ENCODE measurements around the gene MFSD2B. TPM values are rescaled to one million over a fixed set of nuclear protein-coding genes. Genes with fewer than 3 reads are reported as not detected.

Gene MFSD2B
- total RNA-seq, 1 experiment from 2014 or later: 0.39 TPM

GRCh38 chr2:24046599-24046929, 36.7 kb downstream of the MFSD2B start:
- Histone ChIP-seq H3K9ac (ENCODE audit: low read length) (peak overlapping the region; percentile 76), H3K4me3 (replicated peaks in 1 of 2; ENCODE audit: low read depth in 1 of 2, low read length in 2 of 2) (peak overlapping the region; percentile 86 to 93), H4K20me1 (ENCODE audit: insufficient read depth) (no peaks in the 10 kb centered on the region), H3K9me3 (ENCODE audit: control insufficient read depth in 1 of 2, insufficient read depth in 1 of 2, low read depth in 1 of 2, low read length in 2 of 2) (no peaks in the 10 kb centered on the region), H3K27me3 (ENCODE audit: insufficient read depth, low read length) (no peaks in the 10 kb centered on the region), H3K9me2 (ENCODE audit: insufficient read depth) (no peaks in the 10 kb centered on the region), H2AFZ (ENCODE audit: low read depth, low read length, poor library complexity, severe bottlenecking) (no peak overlapping the region), H3K27ac (ENCODE audit: low read depth, low read length) (no peak overlapping the region), H3K79me2 (ENCODE audit: insufficient read depth, low read length) (peaks cover 28% of the 10 kb centered on the region), H3K4me1 (ENCODE audit: control insufficient read depth in 1 of 2, insufficient read depth in 2 of 2, low read length in 2 of 2) (peaks cover 13 to 30% of the 10 kb centered on the region in 2 experiments), H3K36me3 (ENCODE audit: control insufficient read depth in 1 of 2, insufficient read depth in 2 of 2, low read length in 2 of 2) (no peaks in the 10 kb centered on the region), H3K4me2 (ENCODE audit: low read length) (peak overlapping the region; percentile 90)
- no TSS peak for BruUV-seq (replicated peaks)
- no peak for ATAC-seq
- intact Hi-C loops (cut with micrococcal nuclease): no loop called here
- ChIA-PET POLR2A (interaction anchor here (1.5 to 1.6 kb wide), 3 partner anchors 10 to 38 kb away, joined by 7 to 32 read pairs (median 13); partner anchors contain the start of genes SF3B6 and TP53I3), RAD21 (ENCODE audit: low non-redundant PET in 1 of 2, low total read pairs in 2 of 2, uncharacterized antibody in 2 of 2, unreplicated experiment in 2 of 2) (no interaction called here), CTCF (interaction anchor here (1.6 kb wide), 1 partner anchor 222 kb away, joined by 8 read pairs; no protein-coding TSS in a partner anchor)
- DNase-seq (ENCODE audit: low read depth, low spot score): no peak
- TF ChIP-seq REST (IDR thresholded peaks at IDR 0.05; ENCODE audit: low read depth): no peak
- TF ChIP-seq EGR1 (IDR thresholded peaks at IDR 0.05; ENCODE audit: low read depth): no peak
- no peak for TF ChIP-seq ZFX (IDR thresholded peaks at IDR 0.05)
- TF ChIP-seq ELF1 (IDR thresholded peaks at IDR 0.05; ENCODE audit: borderline replicate concordance, low read depth): no peak
- no peak for TF ChIP-seq CBX3 (IDR thresholded peaks at IDR 0.05; ENCODE audit: low read depth)
- TF ChIP-seq MAX (IDR thresholded peaks at IDR 0.05): no peak
- TF ChIP-seq CEBPB (IDR thresholded peaks at IDR 0.05; ENCODE audit: low read depth): no peak
- TF ChIP-seq POLR2A (IDR thresholded peaks at IDR 0.05; ENCODE audit: borderline replicate concordance, extremely low read depth, insufficient read depth, insufficient read length): no peak
- no peak for TF ChIP-seq JUND (IDR thresholded peaks at IDR 0.05)
- no peak for TF ChIP-seq EZH2phosphoT487 (IDR thresholded peaks at IDR 0.05; ENCODE audit: borderline replicate concordance)
- no peak for TF ChIP-seq POLR2AphosphoS5 (IDR thresholded peaks at IDR 0.05; ENCODE audit: low read depth, low read length)
- TF ChIP-seq EZH2 (IDR thresholded peaks at IDR 0.05): no peak
- no peak for TF ChIP-seq SRF (IDR thresholded peaks at IDR 0.05; ENCODE audit: low read depth)
- no peak for TF ChIP-seq FOSL1 (IDR thresholded peaks at IDR 0.05; ENCODE audit: low read depth)
- no peak for TF ChIP-seq ZNF274 (IDR thresholded peaks at IDR 0.05; ENCODE audit: low read depth, low read length)
- TF ChIP-seq YY1 (IDR thresholded peaks at IDR 0.05; ENCODE audit: extremely low read depth, insufficient replicate concordance, low read depth, low read length): no peak

All from HCT116 (cell line).